Hematopoietic multipotent progenitor cell (in vitro differentiated cells): Measurements from ENCODE around the gene SCN1B. TPM values are rescaled to one million over a fixed set of nuclear protein-coding genes. Genes with fewer than 3 reads are reported as not detected.
"Not testable (repeated sequence)": the region's sequence is repeated elsewhere in the genome, so short reads cannot be mapped to it uniquely, and the experiment has no call there.

Experiments
- DNase-seq, 3 donors: peaks; one replicate each; pipeline ENCODE4 v3.0.0-alpha.2; 2011 to 2015; ENCODE audit warnings: low read depth in 2 of 3, low spot score in 2 of 3
- total RNA-seq: library from RNA; depleted of rRNA; stranded (reverse); fragments of >200 nt; gene quantifications from one replicate; pipeline ENCODE4 v1.2.3, GENCODE V29; 2012

SCN1B gene
- total RNA-seq, 1 donor, result 1.9 TPM

- DNase-seq, result no peak
These were observed 4.5 kb downstream of the SCN1B start for GRCh38 chr19:35034588-35035382.

DNA sequence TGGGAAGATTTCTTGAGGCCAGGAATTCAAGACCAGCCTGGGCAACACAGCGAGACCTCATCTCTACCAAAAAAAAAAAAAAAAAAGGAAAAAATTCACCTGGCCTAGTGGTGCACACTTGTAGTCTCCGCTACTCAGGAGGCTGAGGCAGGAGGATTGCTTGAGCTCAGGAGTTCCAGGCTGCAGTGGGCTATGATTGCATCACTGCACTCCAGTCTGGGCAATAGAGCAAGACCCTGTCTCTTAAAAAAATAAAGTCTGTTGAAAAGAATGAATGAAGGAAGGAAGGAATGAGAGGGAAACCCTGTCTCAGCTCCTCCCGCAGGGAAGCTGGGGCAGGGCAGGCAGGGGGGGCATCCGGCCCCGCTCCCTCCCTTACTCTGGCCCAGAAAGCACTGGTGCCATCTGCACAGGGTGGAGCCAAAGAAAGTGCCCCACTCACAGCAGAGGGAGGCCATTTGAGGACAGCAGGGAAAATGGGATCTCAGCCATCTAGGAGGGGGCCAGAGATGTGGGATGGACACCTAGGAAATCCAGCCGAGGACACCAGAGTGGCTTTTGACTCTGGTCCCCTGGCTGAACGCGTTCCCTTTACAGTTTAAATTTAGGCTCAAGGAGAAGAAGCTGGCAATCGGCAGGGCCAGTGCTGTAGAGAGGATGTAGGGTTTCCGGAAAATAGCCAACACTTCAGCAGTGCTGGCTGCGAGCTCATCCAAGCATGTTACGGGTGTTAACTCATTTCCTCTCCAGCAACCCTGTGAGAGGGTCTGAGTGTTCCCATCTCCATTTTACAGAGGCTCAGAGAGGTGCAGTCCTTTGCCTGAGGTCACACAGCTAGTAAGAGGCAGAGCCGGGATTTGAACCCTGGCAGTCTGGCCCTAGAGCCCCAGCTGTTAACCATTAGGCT lies 7.7 kb downstream of the SCN1B start:
- DNase-seq, result peak in 2 of 3 donors; percentile 36 to 72

DNA sequence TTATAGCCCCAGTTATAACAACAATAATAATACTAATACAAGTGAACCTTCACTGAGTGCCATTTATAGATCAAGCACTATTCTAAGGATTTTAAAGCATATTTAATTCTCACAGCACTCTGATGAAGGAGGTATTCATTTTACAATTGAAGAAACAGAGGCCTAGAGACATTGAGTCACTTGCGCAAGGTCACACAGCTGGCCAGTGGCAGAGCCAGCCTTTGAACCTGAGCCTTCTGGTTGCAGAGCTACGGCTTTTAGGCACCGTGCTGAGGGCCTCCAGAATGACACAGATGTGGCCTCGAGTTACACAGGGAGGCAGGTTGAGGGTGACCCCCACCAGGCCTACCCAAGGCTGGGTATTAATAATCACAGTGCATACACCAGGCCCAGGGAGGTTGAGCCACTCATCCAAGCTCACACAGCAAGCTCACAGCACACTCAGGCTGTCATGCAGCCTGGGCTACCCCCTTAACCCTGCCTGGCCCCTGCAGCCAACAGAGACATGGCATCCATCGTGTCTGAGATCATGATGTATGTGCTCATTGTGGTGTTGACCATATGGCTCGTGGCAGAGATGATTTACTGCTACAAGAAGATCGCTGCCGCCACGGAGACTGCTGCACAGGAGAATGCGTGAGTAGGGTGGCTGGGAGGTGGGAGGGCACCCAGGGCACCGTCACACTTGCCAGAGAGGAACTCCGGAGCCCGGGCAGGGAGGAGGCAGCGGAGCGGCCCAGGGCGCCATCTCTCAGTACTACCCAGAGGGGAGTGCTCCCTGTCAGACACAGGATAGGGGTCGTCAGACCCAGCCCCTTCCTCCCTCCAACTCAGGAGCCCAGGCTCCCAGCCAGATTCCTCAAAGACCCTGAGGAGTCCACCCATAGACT lies 8.6 kb downstream of the SCN1B start:
- peak in 2 of 3 donors; percentile 78 to 85 for DNase-seq

GRCh38 chr19:35039881-35040825 lies 9.9 kb downstream of the SCN1B start:
- peak in 2 of 3 donors; percentile 33 to 35 for DNase-seq

GRCh38 chr19:35040826-35041547 lies 10.7 kb downstream of the SCN1B start:
- DNase-seq, result peak in 2 of 3 donors; percentile 68 to 70

DNA sequence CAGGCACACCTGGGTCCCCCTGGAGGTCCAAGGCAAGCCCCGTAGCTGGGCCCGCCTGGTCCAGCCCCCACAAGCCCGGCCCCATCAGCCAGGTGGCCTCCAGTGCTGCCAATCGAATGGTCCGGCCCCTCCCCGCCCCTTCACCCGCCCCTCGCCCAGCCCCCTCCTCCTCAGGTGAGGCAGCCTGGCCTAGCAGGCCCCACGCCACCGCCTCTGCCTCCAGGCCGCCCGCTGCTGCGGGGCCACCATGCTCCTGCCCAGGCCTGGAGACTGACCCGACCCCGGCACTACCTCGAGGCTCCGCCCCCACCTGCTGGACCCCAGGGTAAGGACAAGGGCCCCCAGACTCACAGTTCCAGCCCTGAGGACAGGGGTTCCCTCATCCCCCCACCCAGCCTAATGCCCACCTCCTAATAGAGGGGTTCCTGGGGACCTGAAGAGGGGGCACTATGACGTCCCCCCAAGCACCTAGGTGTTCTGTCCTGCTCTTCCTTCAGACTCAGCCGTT lies 11.3 kb downstream of the SCN1B start, which contains the start of gene HPN:
HPN (plus strand) TSS at position 174 of the 508 bp plus-strand sequence. CDS start 786 bp downstream, outside the sequence.
- no peak for DNase-seq

DNA sequence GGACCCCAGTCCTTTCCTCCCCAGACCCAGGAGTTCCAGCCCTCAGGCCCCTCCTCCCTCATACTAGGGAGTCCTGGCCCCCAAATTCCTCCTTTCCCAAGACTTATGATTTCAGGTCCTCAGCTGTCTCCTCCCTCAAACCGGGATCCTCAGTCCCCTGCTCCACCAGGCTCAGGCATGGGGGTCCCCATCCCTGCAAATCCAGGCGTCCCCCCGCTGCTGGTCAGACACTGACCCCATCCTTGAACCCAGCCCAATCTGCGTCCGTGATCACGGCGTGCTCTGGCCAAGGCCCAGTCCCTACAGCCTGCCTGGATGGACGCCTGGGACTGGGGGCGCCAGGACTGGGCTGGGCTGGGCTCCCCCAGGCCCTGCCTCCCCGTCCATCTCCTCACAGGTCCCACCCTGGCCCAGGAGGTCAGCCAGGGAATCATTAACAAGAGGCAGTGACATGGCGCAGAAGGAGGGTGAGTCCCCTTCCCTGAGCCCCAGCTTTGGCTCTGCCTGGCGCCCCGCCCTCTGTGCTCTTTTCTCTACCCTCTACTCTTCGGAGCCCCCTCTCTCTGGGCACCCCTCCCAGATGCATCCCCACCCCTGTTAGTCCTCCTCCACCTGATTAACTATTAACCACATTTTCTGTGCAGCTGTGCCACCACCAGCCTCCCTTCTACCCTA lies 11.9 kb downstream of the SCN1B start:
- DNase-seq, result no peak

- DNase-seq, result no peak
These were observed 12.8 kb downstream of the SCN1B start for GRCh38 chr19:35042954-35043604.

GRCh38 chr19:35043906-35044305 lies 13.6 kb downstream of the SCN1B start:
- DNase-seq, result no peak

DNA sequence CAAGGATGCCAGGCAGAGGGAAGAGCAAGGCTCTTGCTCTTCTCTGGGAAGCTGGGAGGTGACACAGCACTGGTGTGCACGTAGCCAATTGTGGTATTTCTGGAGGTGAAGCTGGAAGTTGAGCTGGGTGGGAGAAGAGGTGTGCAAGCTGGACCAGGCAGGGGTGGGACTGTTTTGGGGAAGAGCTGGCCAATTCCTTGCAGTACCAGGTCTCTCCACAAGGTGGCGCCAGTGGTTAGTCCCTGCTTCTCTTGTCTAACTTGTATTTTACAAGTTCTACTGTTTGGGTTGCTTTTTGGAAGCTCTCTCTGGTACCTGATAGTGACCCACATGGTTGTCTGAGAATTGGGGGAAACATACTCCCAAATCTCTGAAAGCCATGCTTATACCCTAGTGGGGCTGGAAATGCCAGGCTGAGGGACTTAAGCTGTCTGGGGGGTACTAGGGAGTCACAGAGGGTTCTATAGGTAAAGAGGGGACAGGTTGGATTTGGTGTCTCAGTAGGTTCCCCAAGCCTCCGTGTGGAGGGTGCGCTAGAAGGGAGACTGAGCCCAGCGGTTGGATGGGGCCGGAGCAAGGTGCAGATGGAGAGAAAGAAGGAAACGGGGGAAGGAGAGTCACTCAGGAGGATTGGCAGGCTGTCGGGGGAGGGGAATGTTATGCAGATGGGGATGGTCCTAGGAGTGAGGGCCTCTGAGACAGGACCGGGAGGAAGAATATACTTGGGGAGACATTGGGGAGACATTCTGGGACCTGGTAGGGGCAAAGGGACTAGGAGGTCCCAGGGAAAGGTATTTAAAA lies 14.2 kb downstream of the SCN1B start:
- DNase-seq, result peak; percentile 37 to 73 (median 39)

DNA sequence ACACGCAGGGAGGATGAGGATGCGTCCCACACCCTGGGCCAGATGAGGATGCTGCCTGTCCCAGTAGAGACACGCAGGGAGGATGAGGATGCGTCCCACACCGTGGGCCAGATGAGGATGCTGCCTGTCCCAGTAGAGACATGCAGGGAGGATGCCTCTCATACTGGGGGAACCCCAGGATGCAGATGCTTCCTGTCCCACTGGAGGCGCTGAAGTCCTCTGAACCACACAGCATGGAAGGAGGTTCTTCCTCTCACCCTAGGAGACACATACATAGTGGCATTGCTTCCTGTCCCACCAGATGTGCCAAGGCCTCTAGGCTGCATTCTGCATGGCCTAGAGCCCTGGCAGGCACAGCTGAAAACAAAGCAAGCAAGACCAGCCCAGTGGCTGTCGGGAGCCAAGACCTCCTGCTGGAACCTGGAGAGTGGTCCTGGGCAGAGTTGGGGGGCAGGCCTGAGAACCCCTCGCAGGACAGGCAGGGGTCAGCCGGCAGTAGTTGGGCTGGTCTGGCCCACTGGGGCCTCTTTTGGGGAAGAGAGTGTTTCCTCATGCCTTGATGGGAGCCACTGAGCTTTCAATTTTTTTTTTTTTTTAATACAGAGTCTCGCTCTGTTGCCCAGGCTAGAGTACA lies 15.5 kb downstream of the SCN1B start:
- DNase-seq, result peak in 2 of 3 donors; percentile 92 to 97

DNA sequence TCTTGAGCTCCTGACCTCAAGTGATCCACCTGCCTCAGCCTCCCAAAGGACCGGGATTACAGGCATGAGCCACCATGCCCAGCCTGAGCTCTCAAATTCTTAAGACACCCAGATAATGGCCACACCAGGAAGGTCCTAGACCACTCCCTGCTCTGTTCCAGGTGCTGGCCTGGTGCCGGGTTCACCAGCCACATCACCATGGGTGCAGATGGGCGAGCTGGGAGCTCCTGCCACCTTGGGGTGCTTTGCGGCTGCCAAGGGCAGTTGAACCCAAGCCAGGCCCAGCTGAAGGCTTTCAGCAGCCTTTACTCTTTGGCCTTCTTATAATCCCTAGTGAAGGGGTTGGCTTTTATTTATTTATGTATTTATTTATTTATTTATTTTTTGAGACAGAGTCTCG lies 16.2 kb downstream of the SCN1B start:
- no peak for DNase-seq

DNA sequence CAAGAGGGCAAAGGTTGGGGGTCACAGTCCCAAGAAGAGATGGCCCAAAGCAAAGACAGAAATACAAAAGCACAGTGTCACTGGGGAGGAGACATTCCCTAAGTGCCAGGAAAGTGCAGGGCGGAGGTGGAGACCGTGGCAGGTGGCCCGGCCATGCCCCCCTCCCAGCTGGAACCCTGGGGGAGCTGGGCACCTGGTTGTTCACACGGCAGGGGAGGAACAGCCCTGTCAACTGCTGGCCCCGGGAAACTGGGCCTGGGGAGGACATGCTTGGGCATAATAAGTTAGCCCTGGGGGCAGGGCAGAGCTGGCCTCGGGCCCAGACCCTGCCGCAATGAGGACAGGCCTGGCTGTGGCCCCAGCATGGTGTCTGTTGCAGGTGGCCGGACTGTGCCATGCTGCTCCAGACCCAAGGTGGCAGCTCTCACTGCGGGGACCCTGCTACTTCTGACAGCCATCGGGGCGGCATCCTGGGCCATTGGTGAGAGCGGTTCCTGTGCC lies 18.7 kb downstream of the SCN1B start:
- no peak for DNase-seq

DNA sequence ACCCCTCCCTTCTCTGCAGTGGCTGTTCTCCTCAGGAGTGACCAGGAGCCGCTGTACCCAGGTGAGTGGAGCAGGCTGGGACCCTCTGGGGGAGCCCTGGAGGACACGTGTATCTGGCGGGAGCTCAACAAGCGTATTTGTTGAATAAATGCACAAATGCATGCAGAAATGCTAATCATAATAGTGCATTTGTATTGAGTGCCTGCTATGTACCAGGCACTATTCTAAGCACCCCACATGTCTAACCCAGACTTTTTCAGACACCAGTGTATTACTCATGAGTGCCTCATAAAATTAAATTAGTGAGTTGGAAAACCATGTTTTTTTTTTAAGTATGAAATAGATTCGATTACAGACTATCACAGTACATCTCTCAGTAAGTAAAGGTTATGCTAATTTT lies 19.2 kb downstream of the SCN1B start:
- DNase-seq, result no peak

- DNase-seq, result not testable (repeated sequence)
These were observed 20.4 kb downstream of the SCN1B start for GRCh38 chr19:35050662-35051061.

DNA sequence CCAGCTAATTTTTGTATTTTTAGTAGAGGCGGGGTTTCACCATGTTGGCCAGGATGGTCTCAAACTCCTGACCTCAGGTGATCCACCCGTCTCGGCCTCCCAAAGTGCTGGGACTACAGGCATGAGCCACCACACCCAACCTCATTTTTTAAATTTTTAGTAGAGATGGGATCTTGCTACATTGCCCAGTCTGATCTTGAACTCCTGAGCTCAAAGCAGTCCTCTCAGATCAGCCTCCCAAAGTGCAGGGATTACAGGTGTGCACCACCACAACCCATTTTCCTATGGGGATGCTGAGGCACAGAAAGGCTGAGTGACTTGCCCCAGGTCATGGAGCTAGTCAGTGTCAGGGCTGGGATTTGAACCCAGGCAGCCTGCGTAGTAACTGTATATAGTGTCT lies 21.0 kb downstream of the SCN1B start:
- not testable (repeated sequence) for DNase-seq
